HEK293T (cell line): ENCODE results near the gene LRRC27.

ENCODE experiments used
- CTCF ChIA-PET: fragments of 350-600 bp; formaldehyde crosslinking; extraction: SDS; loops from one replicate; lab custom pipeline; 2021; ENCODE audit warnings: antibody characterized with exemption, inconsistent platforms; lab: Yijun Ruan, JAX
- POLR2A ChIA-PET: fragments of 350-600 bp; formaldehyde crosslinking; extraction: SDS; loops from one replicate; lab custom pipeline; 2020; ENCODE audit warnings: antibody characterized with exemption, inconsistent platforms; lab: Yijun Ruan, JAX
- DNase-seq: peaks from one replicate; pipeline ENCODE4 v3.0.0; 2012; ENCODE audit warnings: mixed read lengths; ENCODE audit errors: extremely low spot score
- ARNT ChIP-seq: fragments of 450-650 bp; IDR thresholded peaks from 2 replicates; pipeline ENCODE4 v1.6.1; 2017; ENCODE audit warnings: mild to moderate bottlenecking
- BHLHE40 ChIP-seq: fragments of 450-650 bp; IDR thresholded peaks from 2 replicates; pipeline ENCODE4 v1.6.1; 2016; ENCODE audit warnings: mild to moderate bottlenecking, moderate library complexity, borderline replicate concordance
- CTBP1 ChIP-seq: fragments of 450-650 bp; IDR thresholded peaks from 2 replicates; pipeline ENCODE4 v1.6.1; 2016; ENCODE audit warnings: borderline replicate concordance
- ELF4 ChIP-seq: fragments of 450-650 bp; IDR thresholded peaks from 2 replicates; pipeline ENCODE4 v1.6.1; 2017; ENCODE audit warnings: antibody characterized with exemption
- FOXA1 ChIP-seq: fragments of 450-650 bp; IDR thresholded peaks from 2 replicates; pipeline ENCODE4 v1.6.1; 2016; ENCODE audit warnings: mild to moderate bottlenecking
- FOXK2 ChIP-seq: fragments of 450-650 bp; IDR thresholded peaks from 2 replicates; pipeline ENCODE4 v1.6.1; 2016; ENCODE audit warnings: mild to moderate bottlenecking
- FOXM1 ChIP-seq: fragments of 450-650 bp; IDR thresholded peaks from 2 replicates; pipeline ENCODE4 v1.6.1; 2017; ENCODE audit warnings: mild to moderate bottlenecking, borderline replicate concordance
- HDGF ChIP-seq: fragments of 450-650 bp; IDR thresholded peaks from 2 replicates; pipeline ENCODE4 v1.6.1; 2017; ENCODE audit warnings: antibody characterized with exemption, borderline replicate concordance
- L3MBTL2 ChIP-seq: fragments of 450-650 bp; conservative IDR thresholded peaks from 2 replicates; pipeline ENCODE4 v1.6.1; 2016; ENCODE audit warnings: mild to moderate bottlenecking
- LEF1 ChIP-seq: fragments of 450-650 bp; IDR thresholded peaks from 2 replicates; pipeline ENCODE4 v1.6.1; 2017; ENCODE audit warnings: mild to moderate bottlenecking, borderline replicate concordance
- NFRKB ChIP-seq: fragments of 450-650 bp; IDR thresholded peaks from 2 replicates; pipeline ENCODE4 v1.6.1; 2016; ENCODE audit warnings: mild to moderate bottlenecking, moderate library complexity
- PKNOX1 ChIP-seq: fragments of 450-650 bp; IDR thresholded peaks from 2 replicates; pipeline ENCODE4 v1.6.1; 2016
- SP1 ChIP-seq: fragments of 450-650 bp; IDR thresholded peaks from 2 replicates; pipeline ENCODE4 v1.6.1; 2017
- SUZ12 ChIP-seq: fragments of 450-650 bp; IDR thresholded peaks from 2 replicates; pipeline ENCODE4 v1.6.1; 2016; ENCODE audit warnings: mild to moderate bottlenecking
- TARDBP ChIP-seq: fragments of 450-650 bp; IDR thresholded peaks from 2 replicates; pipeline ENCODE4 v1.6.1; 2016
- ZNF384 ChIP-seq: fragments of 450-650 bp; IDR thresholded peaks from 2 replicates; pipeline ENCODE4 v1.6.1; 2016

Gene LRRC27

GRCh38 chr10:132368881-132369635 lies 37.1 kb downstream of the LRRC27 start:
- POLR2A ChIA-PET = no interaction called here

GRCh38 chr10:132369636-132370185 lies 37.7 kb downstream of the LRRC27 start:
- ChIA-PET POLR2A (no interaction called here), CTCF (no interaction called here)
- TF ChIP-seq NFRKB (no peak), FOXK2 (no peak), PKNOX1 (no peak), LEF1 (no peak), TARDBP (no peak), SUZ12 (no peak), BHLHE40 (no peak), HDGF (no peak), FOXA1 (no peak), FOXM1 (no peak), SP1 (no peak), L3MBTL2 (no peak), ARNT (no peak), CTBP1 (no peak), ELF4 (no peak), ZNF384 (no peak)
- no peak for DNase-seq

More at GRCh38 chr10:132368881-132369635, 37.1 kb downstream of the LRRC27 start:
- TF ChIP-seq FOXA1 (no peak), HDGF (no peak)
- CTCF ChIA-PET = no interaction called here
- DNase-seq = no peak

GRCh38 chr10:132370426-132371340 lies 38.7 kb downstream of the LRRC27 start:
- POLR2A ChIA-PET = no interaction called here

GRCh38 chr10:132371641-132372081 lies 39.7 kb downstream of the LRRC27 start:
- TF ChIP-seq L3MBTL2 = peak; percentile 40
- TF ChIP-seq ARNT = no peak
- ChIA-PET CTCF (interaction anchor here (0.6 kb wide), 1 partner anchor 132 kb away, joined by 3 read pairs; no protein-coding TSS in a partner anchor), POLR2A (no interaction called here)
- DNase-seq = no peak

More at GRCh38 chr10:132370426-132371340, 38.7 kb downstream of the LRRC27 start:
- CTCF ChIA-PET = no interaction called here
- no peak for TF ChIP-seq SUZ12
- TF ChIP-seq CTBP1 = no peak
- no peak for TF ChIP-seq TARDBP
- no peak for TF ChIP-seq LEF1
- no peak for TF ChIP-seq NFRKB
- no peak for TF ChIP-seq SP1
- no peak for TF ChIP-seq BHLHE40
- TF ChIP-seq ZNF384 = no peak
- TF ChIP-seq ARNT = no peak
- no peak for TF ChIP-seq ELF4
- no peak for TF ChIP-seq L3MBTL2
- no peak for TF ChIP-seq FOXM1
- TF ChIP-seq PKNOX1 = no peak
- TF ChIP-seq FOXA1 = no peak
- TF ChIP-seq HDGF = no peak
- TF ChIP-seq FOXK2 = no peak
- no peak for DNase-seq

- CTCF ChIA-PET = interaction anchor here (1.6 kb wide), 2 partner anchors 12 to 16 kb away, joined by 4 to 8 read pairs; no protein-coding TSS in a partner anchor
These were observed 40.6 kb downstream of the LRRC27 start for GRCh38 chr10:132372516-132373095.

More at GRCh38 chr10:132372516-132373095, 40.6 kb downstream of the LRRC27 start:
- POLR2A ChIA-PET = no interaction called here
- no peak for DNase-seq
- TF ChIP-seq CTBP1 = no peak
- TF ChIP-seq ELF4 = no peak
- no peak for TF ChIP-seq SP1
- no peak for TF ChIP-seq LEF1
- TF ChIP-seq FOXM1 = no peak
- TF ChIP-seq NFRKB = no peak
- no peak for TF ChIP-seq SUZ12
- no peak for TF ChIP-seq HDGF
- TF ChIP-seq ARNT = no peak
- no peak for TF ChIP-seq L3MBTL2
- no peak for TF ChIP-seq FOXA1
- no peak for TF ChIP-seq PKNOX1
- TF ChIP-seq TARDBP = no peak
- no peak for TF ChIP-seq BHLHE40
- TF ChIP-seq ZNF384 = no peak
- TF ChIP-seq FOXK2 = no peak
